Liver (tissue), 3 donors: ENCODE results near the gene HARBI1.

Experiments used
- REST ChIP-seq: IDR thresholded peaks from 2 replicates; pipeline ENCODE4 v1.6.1; 2016; ENCODE audit warnings: antibody characterized with exemption, mild to moderate bottlenecking
- TAF1 ChIP-seq: conservative IDR thresholded peaks from 2 replicates; pipeline ENCODE4 v1.6.1; 2016; ENCODE audit warnings: antibody characterized with exemption, mild to moderate bottlenecking
- TF ChIP-seq, protein P1 (sequence below): fragments of 150-350 bp; IDR thresholded peaks from 2 replicates; pipeline ENCODE4 v1.5.1; 2017; ENCODE audit warnings: improper control_type of control experiment, low read depth, low read length; ENCODE audit not compliant: missing input control
- donor health status: healthy.
- donor health status: healthy.

DNA sequence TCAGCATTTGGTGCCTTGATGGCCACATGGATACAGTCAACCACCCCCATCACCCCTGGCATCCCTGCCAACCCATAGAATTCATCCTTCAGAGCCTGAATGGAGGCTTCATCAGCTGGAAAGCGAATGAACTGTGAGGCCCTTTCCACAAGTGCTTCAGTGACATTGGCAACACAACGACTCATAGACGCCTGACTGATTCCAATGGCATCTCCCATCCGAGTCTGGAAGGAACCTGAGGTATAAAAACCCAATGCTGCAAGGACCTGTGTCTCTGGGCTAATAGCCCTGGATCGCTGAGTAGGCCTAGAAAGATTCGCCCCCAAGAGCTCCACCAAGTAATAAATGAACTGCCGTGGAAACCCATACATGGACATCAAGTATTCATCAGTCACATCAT is 1.3 kb downstream of the HARBI1 start:
- TF ChIP-seq, protein P1, sequence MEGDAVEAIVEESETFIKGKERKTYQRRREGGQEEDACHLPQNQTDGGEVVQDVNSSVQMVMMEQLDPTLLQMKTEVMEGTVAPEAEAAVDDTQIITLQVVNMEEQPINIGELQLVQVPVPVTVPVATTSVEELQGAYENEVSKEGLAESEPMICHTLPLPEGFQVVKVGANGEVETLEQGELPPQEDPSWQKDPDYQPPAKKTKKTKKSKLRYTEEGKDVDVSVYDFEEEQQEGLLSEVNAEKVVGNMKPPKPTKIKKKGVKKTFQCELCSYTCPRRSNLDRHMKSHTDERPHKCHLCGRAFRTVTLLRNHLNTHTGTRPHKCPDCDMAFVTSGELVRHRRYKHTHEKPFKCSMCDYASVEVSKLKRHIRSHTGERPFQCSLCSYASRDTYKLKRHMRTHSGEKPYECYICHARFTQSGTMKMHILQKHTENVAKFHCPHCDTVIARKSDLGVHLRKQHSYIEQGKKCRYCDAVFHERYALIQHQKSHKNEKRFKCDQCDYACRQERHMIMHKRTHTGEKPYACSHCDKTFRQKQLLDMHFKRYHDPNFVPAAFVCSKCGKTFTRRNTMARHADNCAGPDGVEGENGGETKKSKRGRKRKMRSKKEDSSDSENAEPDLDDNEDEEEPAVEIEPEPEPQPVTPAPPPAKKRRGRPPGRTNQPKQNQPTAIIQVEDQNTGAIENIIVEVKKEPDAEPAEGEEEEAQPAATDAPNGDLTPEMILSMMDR = no peak
- TF ChIP-seq REST (no peak), TAF1 (no peak)
